Large intestine (tissue), 3 donors: ENCODE data around the gene JUP. TPM values are rescaled to one million over a fixed set of nuclear protein-coding genes. Genes with fewer than 3 reads are reported as not detected.

Source experiments
- DNase-seq, 2 donors: peaks; one replicate each; pipeline versions ENCODE4 v3.0.0 to v3.0.0-alpha.2; 2013
- H3K27ac ChIP-seq: one replicate; pipeline ENCODE4 v1.5.1; 2013; ENCODE audit warnings: low read length
- H3K27me3 ChIP-seq: 2 replicates; pipeline ENCODE4 v1.6.1; 2013; ENCODE audit warnings: low read length; ENCODE audit not compliant: control insufficient read depth, insufficient read depth
- H3K36me3 ChIP-seq: 2 replicates; pipeline ENCODE4 v1.6.1; 2013; ENCODE audit warnings: low read length; ENCODE audit not compliant: control insufficient read depth, insufficient read depth
- H3K4me1 ChIP-seq: one replicate; pipeline ENCODE4 v1.6.1; 2013; ENCODE audit warnings: low read length; ENCODE audit not compliant: control insufficient read depth, insufficient read depth
- H3K4me3 ChIP-seq: one replicate; pipeline ENCODE4 v1.5.1; 2013; ENCODE audit warnings: low read length
- H3K9me3 ChIP-seq: one replicate; pipeline ENCODE4 v1.6.1; 2013; ENCODE audit warnings: mild to moderate bottlenecking, low read depth, low read length, moderate library complexity; ENCODE audit not compliant: control insufficient read depth
- WGBS: methylation state at CpG from one replicate; pipeline ENCODE4 v1.1.5; 2013; ENCODE audit warnings: low lambda C conversion rate; ENCODE audit not compliant: insufficient coverage; 5-methylcytosine and 5-hydroxymethylcytosine counted together
- polyA plus RNA-seq: library from polyadenylated mRNA; unstranded; fragments of 120-200 nt; gene quantifications from one replicate; pipeline ENCODE4 v1.2.1, GENCODE V29; 2013

Gene JUP
- polyA plus RNA-seq, 1 donor: 172 TPM

DNA sequence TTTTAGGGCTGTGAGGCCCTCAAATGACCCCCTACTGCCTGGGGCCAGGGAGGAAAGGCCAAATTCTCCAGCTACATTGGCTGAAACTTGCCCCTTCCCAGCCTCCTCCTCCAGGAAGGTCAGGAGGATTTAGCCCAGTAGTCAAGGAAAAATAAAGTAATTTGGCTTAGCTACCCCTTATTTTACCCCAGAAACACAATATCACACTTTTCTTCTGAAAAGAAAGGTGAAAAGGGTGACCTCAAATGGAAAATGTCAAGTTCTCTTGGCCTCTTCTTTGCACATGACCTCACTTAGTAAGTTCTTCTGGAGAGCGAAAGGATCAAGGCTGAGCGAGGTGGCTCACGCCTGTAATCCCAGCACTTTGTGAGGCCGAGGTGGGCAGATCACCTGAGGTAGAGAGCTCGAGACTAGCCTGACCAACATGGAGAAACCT, 8.0 kb upstream of the JUP start:
- H3K9me3 ChIP-seq: no peaks in the 10 kb centered on the region
- peaks cover 52% of the 10 kb centered on the region for H3K4me1 ChIP-seq

DNA sequence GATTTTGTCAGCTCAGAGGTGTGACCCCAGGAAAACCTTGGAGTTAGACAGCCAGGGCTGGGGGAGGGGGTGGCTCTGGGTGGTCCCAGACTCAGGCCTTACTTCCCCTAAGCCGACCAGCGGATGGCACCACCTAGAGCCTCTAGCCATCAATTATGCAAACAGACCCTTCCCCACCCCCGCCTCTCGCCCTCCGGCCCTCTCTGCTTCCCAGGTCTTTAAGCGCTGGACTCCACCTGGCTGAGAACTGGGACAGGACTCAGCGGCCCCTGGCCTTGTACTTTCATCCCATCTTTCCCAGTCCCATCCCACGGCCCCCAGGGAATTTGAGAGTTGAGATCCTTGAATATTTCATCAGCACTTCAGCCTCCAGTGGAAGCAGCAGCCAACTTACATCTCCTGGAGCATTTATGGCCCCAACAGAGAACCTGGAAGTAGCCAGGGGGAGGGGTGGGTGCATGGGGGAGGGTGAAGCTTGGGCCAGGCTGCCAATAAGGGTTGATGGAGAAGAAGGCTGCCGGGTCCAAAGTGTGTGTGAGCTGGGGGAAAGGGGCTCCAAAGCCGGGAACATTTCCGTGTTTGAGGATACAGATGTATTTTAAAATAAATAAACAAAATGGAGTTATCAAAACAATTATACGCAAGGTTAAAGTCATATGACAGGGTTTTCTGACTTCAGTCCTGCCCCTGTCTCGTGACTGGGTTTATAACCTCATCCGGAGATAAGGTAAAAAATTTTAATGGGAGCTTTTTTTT, 7.5 kb upstream of the JUP start:
- 17% methylated on average over 1 of the region's 14 CpGs for WGBS
- Histone ChIP-seq H3K9me3 (no peaks in the 10 kb centered on the region), H3K4me3 (peak overlapping the region; percentile 8), H3K36me3 (no peaks in the 10 kb centered on the region), H3K27ac (peak overlapping the region; percentile 89), H3K4me1 (peaks cover 51% of the 10 kb centered on the region), H3K27me3 (no peaks in the 10 kb centered on the region)
- DNase-seq: peak in 1 of 2 donors; percentile 90

More for the DNA sequence above, 8.0 kb upstream of the JUP start:
- no peaks in the 10 kb centered on the region for H3K27me3 ChIP-seq
- H3K36me3 ChIP-seq: no peaks in the 10 kb centered on the region
- peak overlapping the region; percentile 89 for H3K27ac ChIP-seq
- no peak for DNase-seq
- H3K4me3 ChIP-seq: no peak overlapping the region
- no CpG with 5 or more reads among the region's 5 CpGs for WGBS

DNA sequence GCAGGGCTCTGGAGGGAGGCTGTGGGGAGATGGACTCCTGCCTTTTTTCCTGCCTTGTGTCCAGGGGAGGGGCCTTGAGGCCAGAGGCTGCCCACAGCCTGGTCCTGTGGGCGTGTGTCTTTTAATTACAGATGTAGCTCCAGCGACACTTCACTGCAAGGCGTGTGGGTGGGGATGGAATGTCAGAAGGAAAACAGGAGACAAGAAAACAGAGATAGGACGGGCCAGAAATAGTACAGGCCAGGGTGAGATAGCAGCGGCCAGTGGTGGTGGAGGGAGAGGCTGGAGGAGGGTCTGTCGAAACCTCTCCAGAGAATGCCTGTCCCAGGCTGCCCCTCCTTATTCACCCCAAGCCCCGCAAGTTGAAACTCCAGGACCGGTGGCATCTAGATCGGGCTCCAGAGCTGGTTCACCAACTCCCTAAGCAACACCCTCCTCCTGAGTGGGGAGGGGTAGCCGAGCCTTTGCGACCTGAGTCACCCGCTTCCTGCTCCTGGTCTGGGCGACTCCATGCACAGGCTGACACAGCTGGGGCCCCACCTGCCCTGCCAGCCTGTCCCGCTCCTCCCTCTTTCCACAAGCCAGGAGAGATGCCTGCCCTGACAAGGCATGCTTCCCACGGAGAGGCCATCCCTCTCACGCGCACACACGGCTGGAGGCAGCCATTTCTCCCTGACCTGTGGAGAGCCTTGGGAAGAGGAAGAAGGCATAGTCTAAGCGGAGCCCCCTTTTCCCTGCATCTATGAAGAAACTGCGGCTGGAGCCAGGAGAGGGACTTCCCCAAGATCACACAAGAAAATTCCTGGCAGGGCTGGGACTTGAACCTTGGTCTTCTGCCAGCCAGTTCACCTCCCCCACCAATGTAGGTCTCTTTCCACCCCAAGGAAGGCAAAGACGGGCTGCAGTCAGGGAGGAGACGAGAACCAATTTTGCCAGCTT, 6.6 kb upstream of the JUP start:
- peak; percentile 92 to 97 for DNase-seq
- Histone ChIP-seq H3K36me3 (no peaks in the 10 kb centered on the region), H3K27ac (peak overlapping the region; percentile 89), H3K9me3 (no peaks in the 10 kb centered on the region), H3K4me3 (peak overlapping the region; percentile 8), H3K4me1 (peaks cover 51% of the 10 kb centered on the region), H3K27me3 (no peaks in the 10 kb centered on the region)
- WGBS: no CpG with 5 or more reads among the region's 22 CpGs

GRCh38 chr17:41787021-41787418, 509 bp upstream of the JUP start:
- WGBS: no CpG with 5 or more reads among the region's 4 CpGs
- H3K4me1 ChIP-seq: peaks cover 39% of the 10 kb centered on the region

DNA sequence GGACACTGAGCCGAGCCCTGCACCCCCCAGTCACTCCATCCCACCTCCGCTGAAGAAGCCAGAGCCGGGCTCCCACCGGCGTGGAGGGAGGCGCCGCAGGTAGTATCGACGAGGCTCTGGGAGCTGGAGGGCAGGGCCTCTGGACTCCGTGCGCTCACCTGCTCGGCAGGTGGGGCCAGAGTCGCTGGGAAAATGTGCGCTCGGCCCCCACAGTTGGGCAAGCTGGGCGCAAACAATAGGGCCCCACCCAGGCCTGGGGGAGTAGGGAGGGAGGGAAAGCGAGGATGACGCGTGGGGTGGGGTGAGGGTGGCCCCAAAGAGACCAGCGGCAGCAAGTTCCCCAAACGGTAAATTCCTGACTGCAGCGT, 668 bp downstream of the JUP start:
- whole genome bisulfite sequencing: no CpG with 5 or more reads among the region's 22 CpGs

More at GRCh38 chr17:41787021-41787418, 509 bp upstream of the JUP start:
- H3K36me3 ChIP-seq: peaks cover 8% of the 10 kb centered on the region
- H3K9me3 ChIP-seq: no peaks in the 10 kb centered on the region
- H3K27ac ChIP-seq: peak overlapping the region; percentile 83
- no peak for DNase-seq
- H3K27me3 ChIP-seq: no peaks in the 10 kb centered on the region
- no peak overlapping the region for H3K4me3 ChIP-seq

DNA sequence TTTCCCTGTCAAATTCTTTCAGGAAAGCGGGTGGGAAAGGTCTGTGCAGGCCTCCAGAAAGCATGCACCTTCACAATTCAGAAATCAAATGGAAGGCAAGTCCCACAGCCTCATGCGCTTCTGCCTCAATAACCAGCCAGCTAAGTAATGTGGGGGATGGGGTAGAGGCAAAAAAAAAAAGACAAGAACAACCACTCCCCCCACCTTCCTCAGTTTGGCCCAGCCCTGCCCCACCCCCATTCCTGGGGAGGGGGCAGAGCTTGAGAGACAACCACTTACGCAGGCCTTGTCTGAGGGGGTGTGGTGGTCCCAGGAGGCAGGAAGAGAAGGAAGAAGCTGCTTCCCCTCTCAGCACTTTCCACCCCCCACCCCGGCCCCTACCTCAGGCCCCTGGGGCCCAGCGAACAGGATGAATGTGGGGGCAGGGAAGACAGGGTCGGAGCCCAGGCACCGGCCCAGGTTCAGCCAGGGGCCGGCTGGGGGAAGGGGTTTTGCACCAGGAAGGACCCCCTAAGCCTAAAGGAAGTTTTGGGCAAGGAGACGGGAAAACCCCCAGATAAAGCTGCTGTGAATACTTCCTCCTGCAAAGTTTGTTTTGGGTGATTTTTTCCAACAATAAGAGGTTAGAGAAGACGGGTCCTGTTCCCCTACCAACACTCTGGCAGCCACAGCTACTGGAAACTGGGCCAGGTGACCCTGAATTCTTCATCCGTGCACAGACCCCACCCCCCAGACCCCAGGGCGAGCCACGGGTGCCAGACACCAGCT, 1.2 kb downstream of the JUP start:
- no peaks in the 10 kb centered on the region for H3K27me3 ChIP-seq
- peak; percentile 80 to 84 for DNase-seq
- peaks cover 42% of the 10 kb centered on the region for H3K4me1 ChIP-seq
- peak overlapping the region; percentile 86 for H3K4me3 ChIP-seq
- peaks cover 15% of the 10 kb centered on the region for H3K36me3 ChIP-seq
- H3K9me3 ChIP-seq: no peaks in the 10 kb centered on the region
- WGBS: 0% methylated on average over 1 of the region's 13 CpGs
- peak overlapping the region; percentile 99 for H3K27ac ChIP-seq

More for the DNA sequence above, 668 bp downstream of the JUP start:
- no peaks in the 10 kb centered on the region for H3K27me3 ChIP-seq
- H3K9me3 ChIP-seq: no peaks in the 10 kb centered on the region
- peaks cover 15% of the 10 kb centered on the region for H3K36me3 ChIP-seq
- peak overlapping the region; percentile 99 for H3K27ac ChIP-seq
- DNase-seq: peak; percentile 91 to 96
- H3K4me3 ChIP-seq: peak overlapping the region; percentile 86
- H3K4me1 ChIP-seq: peaks cover 42% of the 10 kb centered on the region

- peak in 1 of 2 donors; percentile 54 for DNase-seq
- Histone ChIP-seq H3K4me3 (peak overlapping the region; percentile 86), H3K27me3 (no peaks in the 10 kb centered on the region), H3K4me1 (peaks cover 38% of the 10 kb centered on the region), H3K27ac (peak overlapping the region; percentile 99), H3K9me3 (no peaks in the 10 kb centered on the region), H3K36me3 (peaks cover 19% of the 10 kb centered on the region)
- no CpG with 5 or more reads among the region's 6 CpGs for WGBS
These were observed 2.2 kb downstream of the JUP start for GRCh38 chr17:41784207-41784744.

- no CpG with 5 or more reads among the region's 4 CpGs for WGBS
- Histone ChIP-seq H3K27me3 (no peaks in the 10 kb centered on the region), H3K4me1 (peaks cover 44% of the 10 kb centered on the region), H3K36me3 (peaks cover 27% of the 10 kb centered on the region), H3K27ac (peak overlapping the region; percentile 52), H3K4me3 (no peak overlapping the region), H3K9me3 (no peaks in the 10 kb centered on the region)
- no peak for DNase-seq
These were observed 4.4 kb downstream of the JUP start for GRCh38 chr17:41782142-41782541.

- Histone ChIP-seq H3K4me3 (no peak overlapping the region), H3K27me3 (no peaks in the 10 kb centered on the region), H3K9me3 (no peaks in the 10 kb centered on the region), H3K36me3 (peaks cover 30% of the 10 kb centered on the region), H3K4me1 (peaks cover 45% of the 10 kb centered on the region), H3K27ac (peak overlapping the region; percentile 52)
- no peak for DNase-seq
- no CpG with 5 or more reads among the region's 13 CpGs for WGBS
These were observed 5.0 kb downstream of the JUP start for GRCh38 chr17:41781404-41782110.
